Glomerular visceral epithelial cell (primary cell): ENCODE results near the gene DIS3L2.
"Not testable (repeated sequence)": the region's sequence is repeated elsewhere in the genome, so short reads cannot be mapped to it uniquely, and the experiment has no call there.

Source experiments
- DNase-seq: peaks from one replicate; pipeline ENCODE4 v3.0.0-alpha.2; 2016; ENCODE audit errors: extremely low spot score

The DIS3L2 gene

GRCh38 chr2:232174662-232175061 lies 213.1 kb downstream of the DIS3L2 start:
- DNase-seq: no peak

DNA sequence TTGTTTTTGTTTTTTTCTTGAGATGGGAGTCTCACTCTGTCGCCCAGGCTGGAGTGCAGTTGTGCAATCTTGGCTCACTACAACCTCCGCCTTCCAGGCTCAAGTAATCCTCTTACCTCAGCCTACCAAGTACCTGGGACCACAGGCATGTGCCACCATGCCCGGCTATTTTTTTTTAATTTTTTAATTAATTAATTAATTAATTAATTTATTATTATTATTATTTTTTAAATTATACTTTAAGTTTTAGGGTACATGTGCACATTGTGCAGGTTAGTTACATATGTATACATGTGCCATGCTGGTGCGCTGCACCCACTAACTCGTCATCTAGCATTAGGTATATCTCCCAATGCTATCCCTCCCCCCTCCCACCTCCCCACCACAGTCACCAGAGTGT lies 215.1 kb downstream of the DIS3L2 start:
- not testable (repeated sequence) for DNase-seq

GRCh38 chr2:232183279-232183678 lies 221.8 kb downstream of the DIS3L2 start:
- DNase-seq: no peak

DNA sequence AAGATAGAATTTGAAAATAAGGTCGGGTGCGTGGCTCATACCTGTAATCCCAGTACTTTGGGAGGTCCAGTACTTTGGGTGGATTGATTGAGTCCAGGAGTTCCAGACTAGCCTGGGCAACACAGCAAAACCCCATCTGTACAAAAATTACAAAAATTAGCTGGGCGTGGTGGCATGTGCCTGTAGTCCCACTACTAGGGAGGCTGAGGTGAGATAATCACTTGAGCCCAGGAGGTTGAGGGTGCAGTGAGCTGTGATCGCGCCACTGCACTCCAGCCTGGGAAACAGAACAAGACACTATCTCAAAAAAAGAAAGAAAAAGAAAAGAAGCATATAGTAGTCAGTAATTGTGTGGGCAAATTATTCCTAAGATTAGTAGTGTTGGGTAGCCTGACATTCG lies 222.8 kb downstream of the DIS3L2 start:
- DNase-seq: no peak

DNA sequence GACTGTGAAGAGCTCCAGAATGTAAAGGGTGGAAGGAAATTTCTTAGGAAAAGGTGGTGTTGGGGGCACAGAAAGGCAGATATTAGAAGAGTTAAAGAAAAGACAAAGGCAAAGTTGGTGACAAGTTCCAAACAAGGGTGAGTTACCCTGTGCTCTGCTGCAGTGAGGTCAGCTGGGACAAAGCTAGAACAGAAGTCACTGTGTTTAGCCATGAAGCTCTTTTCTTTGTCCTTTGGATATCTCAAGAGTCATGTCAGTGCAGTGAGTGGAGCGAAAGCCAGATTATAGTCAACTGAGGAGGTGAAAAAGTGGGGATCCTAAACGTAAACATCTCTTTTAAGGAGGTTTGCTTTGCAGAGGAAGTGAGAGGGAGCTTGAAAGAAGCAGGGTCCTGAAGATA lies 229.3 kb downstream of the DIS3L2 start:
- no peak for DNase-seq

DNA sequence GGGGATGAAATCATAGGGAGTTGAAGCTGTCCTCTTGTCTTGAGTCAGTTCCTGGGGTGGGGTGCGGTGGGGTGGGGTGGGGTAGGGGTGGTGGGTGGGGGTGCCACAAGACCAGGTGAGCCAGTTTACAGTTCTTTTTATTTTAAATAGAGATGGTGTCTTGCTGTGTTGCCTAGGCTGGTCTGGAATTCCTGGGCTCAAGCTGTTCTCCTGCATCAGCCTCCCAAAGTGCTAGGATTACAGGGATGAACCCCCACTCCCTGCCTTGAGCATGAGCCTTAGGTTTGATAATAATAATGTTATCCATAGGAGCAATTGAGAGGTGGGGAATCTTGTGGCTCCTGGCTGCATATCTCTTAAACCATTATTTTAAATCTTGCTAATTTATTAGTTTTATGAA lies 234.0 kb downstream of the DIS3L2 start:
- DNase-seq: no peak

DNA sequence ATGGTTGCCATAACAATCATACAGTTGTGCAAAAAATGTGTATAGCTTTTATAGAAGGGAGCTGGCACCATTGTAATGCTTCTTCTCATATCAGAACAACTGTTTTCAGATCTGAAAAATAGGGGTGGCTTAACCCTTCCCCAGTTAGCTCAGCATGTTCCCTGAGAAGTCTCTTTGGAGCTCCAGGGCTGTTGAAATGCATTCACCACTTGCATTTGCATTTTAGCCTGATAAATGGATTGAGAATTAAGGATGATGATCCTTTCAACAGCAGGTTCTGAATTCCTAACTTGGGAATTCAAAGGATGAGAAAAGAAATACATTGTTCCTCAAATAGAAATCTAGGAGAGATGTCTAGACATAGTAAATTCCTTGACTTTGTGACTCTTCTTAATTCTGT lies 235.3 kb downstream of the DIS3L2 start:
- no peak for DNase-seq

DNA sequence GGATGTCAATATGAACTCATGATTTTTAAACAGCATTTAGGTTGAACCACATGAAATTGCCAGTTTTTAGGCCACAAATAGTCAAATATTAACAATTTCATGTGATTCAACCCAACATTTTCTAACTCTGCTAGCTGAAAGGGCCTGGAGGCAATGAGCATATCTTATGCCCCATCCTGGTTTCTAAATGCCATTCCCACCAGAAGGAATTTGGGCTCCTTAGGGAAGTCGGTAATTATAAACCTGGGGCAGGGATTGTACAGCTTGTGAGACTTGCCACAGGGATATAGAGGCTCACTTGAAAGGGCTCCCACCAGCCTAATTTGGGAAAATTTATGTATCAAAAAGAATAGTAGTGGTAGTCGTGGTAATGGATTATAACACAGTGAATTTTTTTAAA lies 238.7 kb downstream of the DIS3L2 start:
- DNase-seq: peak; percentile 78

GRCh38 chr2:232203166-232203891 lies 241.8 kb downstream of the DIS3L2 start:
- DNase-seq: no peak

DNA sequence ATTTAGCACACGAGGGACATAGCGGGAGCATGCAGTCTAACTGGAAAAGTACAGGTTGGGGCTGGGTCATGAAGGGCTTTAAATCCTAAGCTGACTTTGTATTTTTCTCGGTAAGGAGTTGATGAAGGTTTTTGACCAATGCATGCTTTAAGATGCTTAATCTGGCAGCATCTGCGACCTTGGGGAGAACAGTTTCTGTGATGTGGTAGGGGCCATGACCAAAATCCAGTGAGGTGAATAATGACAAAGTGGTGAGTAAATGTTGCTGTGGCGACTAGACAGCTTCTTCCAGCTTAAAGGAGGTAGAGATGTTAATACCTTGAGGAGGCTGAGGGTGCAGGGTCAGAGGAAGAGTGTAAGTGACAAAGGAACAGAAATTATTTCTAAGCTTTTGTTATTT lies 242.4 kb downstream of the DIS3L2 start:
- DNase-seq: peak; percentile 68

GRCh38 chr2:232204457-232204931 lies 243.0 kb downstream of the DIS3L2 start:
- peak; percentile 66 for DNase-seq

DNA sequence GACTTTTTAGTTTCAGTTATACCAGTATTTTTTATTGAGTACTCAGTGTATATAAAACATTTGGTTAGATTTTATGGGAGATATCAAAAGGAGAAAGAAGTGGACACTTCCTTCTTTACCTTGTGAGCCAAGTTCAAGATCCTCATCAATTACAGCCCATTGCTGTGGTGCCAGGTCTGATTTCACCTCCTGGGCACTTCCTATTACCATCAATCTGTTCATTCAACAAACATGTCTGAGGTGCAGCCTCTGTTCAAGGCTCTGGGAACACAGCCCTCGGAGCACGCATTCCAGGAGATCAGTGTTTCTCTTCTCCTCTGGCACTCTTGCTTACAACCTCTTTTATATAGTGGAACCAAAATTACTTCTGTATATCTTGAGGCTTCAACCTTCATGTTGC lies 245.7 kb downstream of the DIS3L2 start:
- DNase-seq: no peak

- DNase-seq: no peak
Measured at GRCh38 chr2:232210306-232210705, 248.8 kb downstream of the DIS3L2 start.

- no peak for DNase-seq
Measured at GRCh38 chr2:232211743-232212686, 250.5 kb downstream of the DIS3L2 start.

GRCh38 chr2:232213176-232213575 lies 251.7 kb downstream of the DIS3L2 start:
- no peak for DNase-seq

DNA sequence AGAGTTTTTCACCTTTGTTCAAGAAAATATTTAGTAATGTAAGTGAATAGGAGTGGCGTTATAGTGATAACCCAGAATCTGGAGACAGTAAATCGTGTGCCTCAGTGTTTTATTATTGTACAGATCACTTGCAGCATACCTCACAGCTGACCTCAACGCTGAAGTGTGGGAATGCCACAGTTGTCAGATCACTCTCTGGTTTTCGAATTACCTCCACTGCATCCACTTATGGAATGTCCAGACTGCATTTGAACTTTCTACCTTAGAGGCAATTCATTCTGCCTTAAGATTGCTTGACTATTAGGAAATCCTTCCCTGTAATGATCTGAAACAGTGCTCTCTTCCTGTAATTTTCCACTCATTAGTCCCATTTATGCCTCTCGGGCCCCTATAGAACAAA lies 252.5 kb downstream of the DIS3L2 start:
- DNase-seq: peak; percentile 60

DNA sequence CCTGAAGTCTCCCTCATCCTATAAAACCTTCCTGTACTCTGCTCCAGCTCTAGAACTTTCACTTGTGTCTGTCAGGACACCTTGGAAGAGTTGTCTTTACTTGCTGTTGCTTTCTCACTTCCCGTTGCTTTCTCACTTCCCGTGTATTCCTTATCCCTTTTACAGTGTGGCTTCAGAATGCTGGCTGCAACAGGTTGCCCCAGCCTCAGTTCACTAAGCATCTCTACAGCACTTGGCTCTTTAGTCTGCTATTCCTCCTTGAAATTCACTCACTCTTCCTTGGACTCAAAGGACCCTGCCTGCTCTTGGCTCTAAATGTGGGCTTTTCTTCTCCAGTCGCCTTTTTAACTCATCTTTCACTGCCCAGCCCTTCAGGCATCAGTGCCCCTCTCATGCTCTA lies 254.5 kb downstream of the DIS3L2 start:
- DNase-seq: no peak

- no peak for DNase-seq
Measured at GRCh38 chr2:232218778-232219495, 257.4 kb downstream of the DIS3L2 start.

DNA sequence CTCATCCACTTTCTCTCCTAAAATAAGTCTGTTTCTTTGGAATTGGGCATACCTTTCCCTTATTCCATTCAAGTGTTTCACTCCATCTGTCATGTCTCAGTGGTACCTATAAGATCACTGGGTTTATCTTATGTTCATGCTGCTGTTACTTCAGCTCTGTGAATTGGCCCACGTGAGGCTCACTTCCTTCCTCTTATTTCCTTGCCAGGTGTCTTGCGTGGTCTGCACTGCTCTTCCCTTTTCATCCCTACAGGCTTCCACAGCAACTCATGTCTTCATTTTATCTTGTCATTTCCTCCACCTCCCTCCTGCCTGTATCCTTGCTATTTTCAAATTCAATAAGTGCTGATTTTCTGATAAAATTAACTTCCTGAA lies 258.0 kb downstream of the DIS3L2 start:
- DNase-seq: no peak

DNA sequence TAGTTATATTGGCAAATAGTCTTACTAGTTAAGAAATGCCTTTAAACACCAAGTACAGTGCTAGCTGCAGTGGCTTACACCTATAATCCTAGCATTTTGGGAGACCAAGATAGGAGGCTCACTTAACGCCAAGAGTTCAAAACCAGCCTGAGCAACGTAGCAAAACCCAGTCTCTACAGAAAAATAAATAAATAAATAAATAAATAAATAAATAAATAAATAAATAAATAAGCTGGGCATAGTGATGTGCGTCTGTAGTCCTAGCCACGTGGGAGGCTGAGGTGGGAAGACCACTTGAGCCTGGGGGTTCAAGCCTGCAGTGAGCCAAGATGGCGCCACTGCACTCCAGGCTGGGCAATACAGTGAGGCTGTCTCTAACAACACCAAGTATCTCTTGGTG lies 258.4 kb downstream of the DIS3L2 start:
- no peak for DNase-seq

GRCh38 chr2:232225429-232225828 lies 263.9 kb downstream of the DIS3L2 start:
- no peak for DNase-seq

DNA sequence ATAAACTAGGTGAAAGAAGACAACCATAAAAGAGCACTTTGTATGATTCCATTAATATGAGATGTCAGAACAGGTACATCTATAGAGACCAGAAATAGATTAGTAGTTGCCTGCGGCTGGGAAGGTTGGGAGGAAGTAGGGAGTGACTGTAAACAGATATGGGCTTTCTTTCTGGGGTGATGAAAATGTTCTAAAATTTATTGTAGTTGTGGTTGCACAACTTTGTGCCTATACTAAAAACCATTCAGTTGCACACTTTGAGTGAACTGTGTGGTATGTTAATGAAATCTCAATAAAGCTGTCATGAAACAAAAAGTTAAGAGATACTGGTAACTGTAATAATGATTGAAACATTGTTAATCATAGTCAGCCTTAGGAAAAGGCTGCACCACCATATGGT lies 264.4 kb downstream of the DIS3L2 start:
- DNase-seq: no peak
